GM19023 (cell line): ENCODE measurements around the gene TAF4.

Experiments used
- ATAC-seq: cut with Tn5 transposase; IDR thresholded peaks from one replicate; pipeline ENCODE4 v1.9.1; 2021; ENCODE audit warnings: mild to moderate bottlenecking, moderate library complexity; ENCODE audit not compliant: unreplicated experiment

The TAF4 gene

GRCh38 chr20:61934716-61935530 is 130.8 kb downstream of the TAF4 start:
- ATAC-seq, result no peak

- ATAC-seq, result no peak
Measured at GRCh38 chr20:61933951-61934715, 131.5 kb downstream of the TAF4 start.

- no peak for ATAC-seq
Measured at GRCh38 chr20:61933481-61933950, 132.2 kb downstream of the TAF4 start.

GRCh38 chr20:61932711-61933480 is 132.8 kb downstream of the TAF4 start:
- no peak for ATAC-seq

GRCh38 chr20:61932199-61932592 is 133.5 kb downstream of the TAF4 start:
- ATAC-seq, result no peak

- no peak for ATAC-seq
Measured at GRCh38 chr20:61931476-61932198, 134.0 kb downstream of the TAF4 start.

- ATAC-seq, result no peak
Measured at GRCh38 chr20:61930776-61931475, 134.8 kb downstream of the TAF4 start.

GRCh38 chr20:61929971-61930666 is 135.6 kb downstream of the TAF4 start:
- ATAC-seq, result no peak

- no peak for ATAC-seq
Measured at GRCh38 chr20:61929561-61929960, 136.1 kb downstream of the TAF4 start.

- ATAC-seq, result no peak
Measured at GRCh38 chr20:61927826-61928541, 137.7 kb downstream of the TAF4 start.

- no peak for ATAC-seq
Measured at GRCh38 chr20:61927193-61927825, 138.4 kb downstream of the TAF4 start.

- no peak for ATAC-seq
Measured at GRCh38 chr20:61926796-61927192, 138.9 kb downstream of the TAF4 start.

- no peak for ATAC-seq
Measured at GRCh38 chr20:61926253-61926613, 139.4 kb downstream of the TAF4 start.

GRCh38 chr20:61925555-61926252 is 140.0 kb downstream of the TAF4 start:
- ATAC-seq, result no peak

- no peak for ATAC-seq
Measured at GRCh38 chr20:61924858-61925554, 140.7 kb downstream of the TAF4 start.
